SK-N-SH (cell line): ENCODE results near the gene PIP5K1C. TPM values are rescaled to one million over a fixed set of nuclear protein-coding genes. Genes with fewer than 3 reads are reported as not detected.

Experiments
- CTCF ChIA-PET: fragments of 300-600, 350-600 bp; formaldehyde crosslinking; extraction: SDS; loops from one replicate; lab custom pipeline; 2021; lab: Yijun Ruan, JAX
- POLR2A ChIA-PET: fragments of 350-600 bp; sonication (Branson Sonifier 250); formaldehyde crosslinking; extraction: SDS; loops from one replicate; lab custom pipeline; 2020; ENCODE audit warnings: antibody characterized with exemption, inconsistent platforms; lab: Yijun Ruan, JAX
- DNase-seq: peaks from one replicate; pipeline ENCODE4 v3.0.0; 2012
- H2AFZ ChIP-seq: fragments of 200-600 bp; sonication (generic); 2 replicates; pipeline ENCODE4 v1.8.1; 2016; ENCODE audit warnings: antibody characterized with exemption, mild to moderate bottlenecking, low read depth
- H3F3A ChIP-seq: fragments of 200-600 bp; sonication (generic); replicated peaks from 2 replicates; pipeline ENCODE3; 2016; ENCODE audit warnings: antibody characterized with exemption, mild to moderate bottlenecking; ENCODE audit not compliant: insufficient read depth
- H3K27ac ChIP-seq, 2 experiments: fragments of 200-500 bp in 1 of 2; fragments of 200-600 bp in 1 of 2; sonication (Bioruptor generic) in 1 of 2; sonication (generic), shearing (Covaris generic) in 1 of 2; 2 replicates each; pipeline versions ENCODE4 v1.5.1 to v1.6.1; 2014 to 2016; ENCODE audit warnings: low read depth in 2 of 2, inconsistent platforms in 1 of 2, low read length in 1 of 2, mild to moderate bottlenecking in 1 of 2, mixed read lengths in 1 of 2
- H3K27me3 ChIP-seq: fragments of 200-600 bp; sonication (generic), shearing (Covaris generic); 2 replicates; pipeline ENCODE4 v1.6.1; 2016; ENCODE audit warnings: mixed run types; ENCODE audit not compliant: insufficient read depth
- H3K36me3 ChIP-seq, 2 experiments: fragments of 200-500 bp in 1 of 2; fragments of 200-600 bp in 1 of 2; sonication (Bioruptor generic) in 1 of 2; sonication (generic) in 1 of 2; replicated peaks in 1 of 2; 2 replicates each; pipeline versions ENCODE3 to v1.5.1; 2014 to 2016; ENCODE audit warnings: low read length in 1 of 2, mild to moderate bottlenecking in 1 of 2; ENCODE audit not compliant: insufficient read depth in 2 of 2, control insufficient read depth in 1 of 2
- H3K4me1 ChIP-seq, 2 experiments: fragments of 200-500 bp in 1 of 2; fragments of 200-600 bp in 1 of 2; sonication (Bioruptor generic) in 1 of 2; sonication (generic), shearing (Covaris generic) in 1 of 2; 2 replicates each; pipeline versions ENCODE4 v1.5.1 to v1.6.1; 2014 to 2016; ENCODE audit warnings: low read depth in 1 of 2, low read length in 1 of 2, mixed run types in 1 of 2; ENCODE audit not compliant: insufficient read depth in 2 of 2, control insufficient read depth in 1 of 2
- H3K4me2 ChIP-seq: fragments of 200-600 bp; sonication (generic), shearing (Covaris generic); 2 replicates; pipeline ENCODE4 v1.6.1; 2017; ENCODE audit warnings: mixed run types
- H3K4me3 ChIP-seq, 2 experiments: fragments of 200-500 bp in 1 of 2; fragments of 200-600 bp in 1 of 2; sonication (Bioruptor generic) in 1 of 2; sonication (generic), shearing (Covaris generic) in 1 of 2; 2 replicates each; pipeline versions ENCODE4 v1.5.1 to v1.8.1; 2014 to 2016; ENCODE audit warnings: low read depth in 2 of 2, inconsistent platforms in 1 of 2, low read length in 1 of 2, mild to moderate bottlenecking in 1 of 2, mixed read lengths in 1 of 2, moderate library complexity in 1 of 2
- H3K79me2 ChIP-seq: fragments of 200-600 bp; sonication (generic); 2 replicates; pipeline ENCODE4 v1.8.1; 2017; ENCODE audit warnings: mild to moderate bottlenecking; ENCODE audit not compliant: insufficient read depth
- H3K9ac ChIP-seq: fragments of 200-600 bp; sonication (generic); 2 replicates; pipeline ENCODE4 v1.6.1; 2017; ENCODE audit warnings: mixed run types
- H3K9me2 ChIP-seq: fragments of 200-600 bp; sonication (generic); 2 replicates; pipeline ENCODE4 v1.6.1; 2017; ENCODE audit warnings: mixed run types
- H3K9me3 ChIP-seq: fragments of 200-600 bp; sonication (generic); 2 replicates; pipeline ENCODE4 v1.6.1; 2017; ENCODE audit warnings: mixed run types, mild to moderate bottlenecking, moderate library complexity
- H4K20me1 ChIP-seq: fragments of 200-600 bp; sonication (generic); 2 replicates; pipeline ENCODE4 v1.6.1; 2017; ENCODE audit warnings: mild to moderate bottlenecking, mixed run types; ENCODE audit not compliant: insufficient read depth
- CTCF ChIP-seq: fragments of 200-600 bp; sonication (generic); IDR thresholded peaks from 2 replicates; pipeline ENCODE4 v1.6.1; 2017; ENCODE audit warnings: antibody characterized with exemption, mild to moderate bottlenecking, moderate library complexity
- FOSL2 ChIP-seq: IDR thresholded peaks from 2 replicates; pipeline ENCODE4 v1.4.0; 2012; ENCODE audit warnings: low read depth, mild to moderate bottlenecking, moderate library complexity, borderline replicate concordance
- GATA2 ChIP-seq: sonication (generic); formaldehyde crosslinking; IDR thresholded peaks from 2 replicates; pipeline ENCODE4 v1.5.0; 2020; ENCODE audit warnings: mild to moderate bottlenecking, missing genetic modification reagents
- RAD21 ChIP-seq: IDR thresholded peaks from 2 replicates; pipeline ENCODE4 v1.6.1; 2012; ENCODE audit warnings: mild to moderate bottlenecking, low read length
- RXRA ChIP-seq: IDR thresholded peaks from 2 replicates; pipeline ENCODE4 v1.4.0; 2012; ENCODE audit warnings: low read depth, mild to moderate bottlenecking, borderline replicate concordance
- SMC3 ChIP-seq: IDR thresholded peaks from 2 replicates; pipeline ENCODE4 v1.6.1; 2012; ENCODE audit warnings: low read depth, low read length, improper control_type of control experiment
- USF1 ChIP-seq: IDR thresholded peaks from 2 replicates; pipeline ENCODE4 v1.4.0; 2012; ENCODE audit warnings: low read depth, borderline replicate concordance
- WGBS: methylation state at CpG from one replicate; pipeline ENCODE4 v1.1.6; 2017; ENCODE audit warnings: low lambda C conversion rate; 5-methylcytosine and 5-hydroxymethylcytosine counted together
- polyA plus RNA-seq, 3 experiments: library from polyadenylated mRNA; depleted of rRNA; stranded (reverse); fragments of >200 nt; gene quantifications; 2 replicates each; pipeline ENCODE4 v1.2.3, GENCODE V29; 2012

PIP5K1C gene
- polyA plus RNA-seq, 1 of the 3 experiments (the other 2 are of a cell fraction), result 12.3 TPM

GRCh38 chr19:3586707-3587346 lies 113.4 kb downstream of the PIP5K1C start:
- TF ChIP-seq RXRA, result no peak
- TF ChIP-seq FOSL2, result no peak
- TF ChIP-seq USF1, result no peak
- H3K9me3 ChIP-seq, result no peaks in the 10 kb centered on the region
- H4K20me1 ChIP-seq, result no peaks in the 10 kb centered on the region
- peaks cover 13% of the 10 kb centered on the region for H3F3A ChIP-seq
- CTCF ChIA-PET, result interaction anchor here (0.6 to 3.5 kb wide), 22 partner anchors 10 to 272 kb away, joined by 3 to 49 read pairs (median 4); partner anchors contain the start of gene HMG20B
- no peaks in the 10 kb centered on the region for H3K79me2 ChIP-seq
- POLR2A ChIA-PET, result interaction anchor here (0.7 to 0.9 kb wide), 2 partner anchors 12 to 22 kb away, joined by 3 to 4 read pairs; no protein-coding TSS in a partner anchor
- no peaks in the 10 kb centered on the region for H3K36me3 ChIP-seq
- H2AFZ ChIP-seq, result no peak overlapping the region
- no peak overlapping the region for H3K4me3 ChIP-seq
- peaks cover 0 to 7% of the 10 kb centered on the region in 2 experiments; a peak in 1 of 4 replicates for H3K4me1 ChIP-seq
- no peak overlapping the region for H3K27ac ChIP-seq
- WGBS, result 38% methylated on average over 21 of the region's 31 CpGs
- H3K4me2 ChIP-seq, result no peak overlapping the region
- no peaks in the 10 kb centered on the region for H3K27me3 ChIP-seq
- H3K9ac ChIP-seq, result no peak overlapping the region
- H3K9me2 ChIP-seq, result no peaks in the 10 kb centered on the region
- DNase-seq, result no peak

GRCh38 chr19:3586127-3586626 lies 114.1 kb downstream of the PIP5K1C start:
- H3K4me3 ChIP-seq, result no peak overlapping the region

More at GRCh38 chr19:3586127-3586626, 114.1 kb downstream of the PIP5K1C start:
- H3F3A ChIP-seq, result peaks cover 12% of the 10 kb centered on the region
- no peak overlapping the region for H3K9ac ChIP-seq
- H2AFZ ChIP-seq, result peak overlapping the region; percentile 59; the same call in 1 of the 2 replicates
- H3K27ac ChIP-seq, result no peak overlapping the region
- no peaks in the 10 kb centered on the region for H4K20me1 ChIP-seq
- peaks cover 0 to 7% of the 10 kb centered on the region in 2 experiments; a peak in 1 of 4 replicates for H3K4me1 ChIP-seq
- H3K79me2 ChIP-seq, result no peaks in the 10 kb centered on the region
- WGBS, result 5% methylated on average over 4 of the region's 16 CpGs
- H3K4me2 ChIP-seq, result 0 out of 2 replicates have a peak overlapping the region, but pooled peaks have one; percentile 60
- TF ChIP-seq CTCF (peak; percentile 71), GATA2 (CRISPR knock-in tag) (no peak), RAD21 (peak; percentile 65), SMC3 (peak; percentile 30; the same call in 1 of the 2 replicates)
- no peaks in the 10 kb centered on the region for H3K27me3 ChIP-seq
- no peaks in the 10 kb centered on the region for H3K9me2 ChIP-seq
- peak; percentile 89 for DNase-seq
- H3K9me3 ChIP-seq, result no peaks in the 10 kb centered on the region
- ChIA-PET CTCF (interaction anchor here (0.6 to 3.5 kb wide), 28 partner anchors 10 to 360 kb away, joined by 3 to 49 read pairs (median 4); partner anchors contain the start of gene HMG20B), POLR2A (interaction anchor here (0.9 kb wide), 1 partner anchor 23 kb away, joined by 4 read pairs; no protein-coding TSS in a partner anchor)
- H3K36me3 ChIP-seq, result no peaks in the 10 kb centered on the region
